ENCODE measurements around the gene HOXA6. TPM values are rescaled to one million over a fixed set of nuclear protein-coding genes. Genes with fewer than 3 reads are reported as not detected.

The HOXA6 gene
- total RNA-seq, 1 experiment from 2014 or later = 0.65 TPM

- H2AFZ ChIP-seq = no peak overlapping the region
- no peak for DNase-seq
- no peak overlapping the region for H3K27ac ChIP-seq
- intact Hi-C loops (cut with micrococcal nuclease; ENCODE audit: unreplicated experiment) = loop anchor here (10.0 kb wide), 2 partner anchors 555 to 1665 kb away; partner anchors contain the start of gene TAX1BP1
- no peak overlapping the region for H3K4me3 ChIP-seq
- no peaks in the 10 kb centered on the region for H3K9me3 ChIP-seq (ENCODE audit: insufficient read depth, low read depth)
- no peaks in the 10 kb centered on the region for H3K4me1 ChIP-seq (replicated peaks; ENCODE audit: insufficient read depth)
- CTCF ChIA-PET = no interaction called here
- POLR2A ChIA-PET (ENCODE audit: unreplicated experiment) = interaction anchor here (0.5 kb wide), 1 partner anchor 585 kb away, joined by 3 read pairs; no protein-coding TSS in a partner anchor
- no peaks in the 10 kb centered on the region for H3K79me2 ChIP-seq (ENCODE audit: low read depth)
- H4K20me1 ChIP-seq (ENCODE audit: insufficient read depth) = no peaks in the 10 kb centered on the region
- H3F3A ChIP-seq (ENCODE audit: insufficient read depth, low read depth) = peaks cover 24% of the 10 kb centered on the region
- no TSS peak for BruUV-seq (replicated peaks)
- H3K36me3 ChIP-seq (ENCODE audit: low read depth) = no peaks in the 10 kb centered on the region
- H3K4me2 ChIP-seq = no peak overlapping the region
- no peaks in the 10 kb centered on the region for H3K9me2 ChIP-seq (ENCODE audit: insufficient read depth)
- H3K27me3 ChIP-seq (ENCODE audit: insufficient read depth, low read depth) = no peaks in the 10 kb centered on the region
- TF ChIP-seq CTCF (conservative IDR thresholded peaks at IDR 0.05) (no peak), EZH2 (IDR thresholded peaks at IDR 0.05; ENCODE audit: low read depth) (no peak)
These were observed 42.6 kb upstream of the HOXA6 start for GRCh38 chr7:27189997-27190748.

DNA sequence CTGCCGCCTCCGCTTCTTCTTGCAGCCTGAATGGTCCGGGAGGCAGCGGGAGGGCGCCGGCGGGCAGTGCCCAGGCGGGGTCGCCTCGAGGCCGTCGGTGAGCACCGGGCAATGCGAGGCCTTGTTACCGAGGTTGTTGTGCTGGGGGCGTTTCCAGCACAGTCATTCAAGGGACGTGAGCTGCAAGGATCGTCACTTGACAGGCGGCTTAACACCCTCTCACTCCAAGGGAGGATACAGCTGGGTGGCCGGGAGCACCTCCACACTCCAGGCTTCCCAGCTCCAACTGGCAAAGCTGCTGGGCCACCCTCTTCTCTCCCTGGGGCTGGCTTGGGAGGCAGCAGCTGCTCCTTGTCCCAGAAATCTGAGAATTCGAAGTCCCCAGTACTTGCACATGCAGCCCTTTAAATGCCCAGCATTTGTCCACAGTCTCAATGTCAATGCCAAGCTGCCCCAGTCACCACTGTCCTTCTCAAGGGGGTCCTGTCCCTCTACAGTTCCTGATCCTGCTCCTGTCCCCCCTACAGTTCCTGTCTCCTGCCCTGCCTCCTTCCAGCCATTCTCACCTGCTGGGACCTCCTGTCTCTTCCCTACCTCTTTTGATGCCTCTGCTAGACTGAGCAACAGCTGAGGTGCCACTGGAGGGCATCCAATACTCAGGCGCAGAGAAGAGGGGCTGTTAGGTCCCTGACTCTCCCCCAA is 41.9 kb upstream of the HOXA6 start:
- no peaks in the 10 kb centered on the region for H3K36me3 ChIP-seq (ENCODE audit: low read depth)
- peaks cover 26% of the 10 kb centered on the region for H3F3A ChIP-seq (ENCODE audit: insufficient read depth, low read depth)
- DNase-seq = no peak
- H3K4me1 ChIP-seq (replicated peaks; ENCODE audit: insufficient read depth) = peaks cover 5% of the 10 kb centered on the region; the same call in 1 of the 2 replicates
- no peaks in the 10 kb centered on the region for H3K79me2 ChIP-seq (ENCODE audit: low read depth)
- no peak overlapping the region for H3K27ac ChIP-seq
- no peaks in the 10 kb centered on the region for H3K27me3 ChIP-seq (ENCODE audit: insufficient read depth, low read depth)
- no peak overlapping the region for H3K4me3 ChIP-seq
- H4K20me1 ChIP-seq (ENCODE audit: insufficient read depth) = no peaks in the 10 kb centered on the region
- intact Hi-C loops (cut with micrococcal nuclease; ENCODE audit: unreplicated experiment) = no loop called here
- no peak for TF ChIP-seq EZH2 (IDR thresholded peaks at IDR 0.05; ENCODE audit: low read depth)
- TF ChIP-seq CTCF (conservative IDR thresholded peaks at IDR 0.05) = no peak
- no peaks in the 10 kb centered on the region for H3K9me3 ChIP-seq (ENCODE audit: insufficient read depth, low read depth)
- H3K9me2 ChIP-seq (ENCODE audit: insufficient read depth) = no peaks in the 10 kb centered on the region
- POLR2A ChIA-PET (ENCODE audit: unreplicated experiment) = no interaction called here
- BruUV-seq (replicated peaks) = no TSS peak
- CTCF ChIA-PET = no interaction called here
- no peak overlapping the region for H3K4me2 ChIP-seq
- H2AFZ ChIP-seq = no peak overlapping the region

DNA sequence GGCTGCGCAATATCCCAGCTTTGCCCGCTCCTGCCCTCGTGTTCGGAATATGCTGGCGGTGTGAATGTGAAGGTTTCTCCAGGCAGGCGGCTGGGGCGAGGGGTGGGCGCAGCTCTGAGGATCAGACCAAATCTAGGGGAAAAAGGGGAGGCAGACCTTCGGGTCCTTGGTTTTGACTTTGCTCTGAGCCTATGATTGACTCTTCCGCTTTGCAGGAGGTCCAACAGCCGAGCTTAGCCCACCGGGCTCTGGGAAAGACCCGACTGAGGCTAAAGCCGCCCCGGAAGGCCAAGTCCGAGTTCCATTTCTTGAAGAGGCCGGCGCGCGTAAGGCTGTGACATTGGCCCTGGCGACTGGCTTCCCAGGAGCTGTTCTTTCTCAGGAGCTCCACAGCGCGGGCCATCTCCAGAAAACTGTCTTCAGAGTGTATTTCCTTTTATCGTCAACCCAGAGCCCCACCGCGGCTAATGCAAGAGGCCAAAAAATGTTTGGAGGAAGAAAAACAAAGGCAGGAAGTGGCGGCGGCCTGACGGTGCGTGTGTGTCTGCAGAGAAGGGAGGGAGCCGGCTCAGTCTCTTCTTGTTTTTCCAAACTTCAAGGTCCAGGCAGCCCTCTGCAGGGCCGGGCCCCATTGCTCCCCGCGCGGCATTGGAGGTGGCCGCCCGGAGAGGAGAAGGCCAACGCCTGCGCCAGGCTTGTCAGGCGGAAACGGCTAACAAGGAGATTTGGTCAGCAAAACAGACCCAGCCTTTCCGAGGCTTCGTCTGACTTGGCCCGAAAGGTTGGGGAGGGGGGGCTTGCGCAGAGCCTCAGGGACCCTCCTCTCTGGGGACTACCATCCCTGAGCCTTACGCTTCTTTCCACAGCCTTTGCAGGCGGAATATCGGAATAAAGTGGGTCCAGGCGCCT is 41.1 kb upstream of the HOXA6 start:
- H3F3A ChIP-seq (ENCODE audit: insufficient read depth, low read depth) = peaks cover 26% of the 10 kb centered on the region
- CTCF ChIA-PET = no interaction called here
- no peak for DNase-seq
- H3K79me2 ChIP-seq (ENCODE audit: low read depth) = no peaks in the 10 kb centered on the region
- H2AFZ ChIP-seq = no peak overlapping the region
- no peak overlapping the region for H3K4me3 ChIP-seq
- H3K4me1 ChIP-seq (replicated peaks; ENCODE audit: insufficient read depth) = peaks cover 6% of the 10 kb centered on the region
- no peak overlapping the region for H3K27ac ChIP-seq
- TF ChIP-seq EZH2 (IDR thresholded peaks at IDR 0.05; ENCODE audit: low read depth) (no peak), CTCF (conservative IDR thresholded peaks at IDR 0.05) (no peak)
- H3K27me3 ChIP-seq (ENCODE audit: insufficient read depth, low read depth) = no peaks in the 10 kb centered on the region
- no peaks in the 10 kb centered on the region for H4K20me1 ChIP-seq (ENCODE audit: insufficient read depth)
- no TSS peak for BruUV-seq (replicated peaks)
- intact Hi-C loops (cut with micrococcal nuclease; ENCODE audit: unreplicated experiment) = no loop called here
- no peaks in the 10 kb centered on the region for H3K36me3 ChIP-seq (ENCODE audit: low read depth)
- no peak overlapping the region for H3K4me2 ChIP-seq
- POLR2A ChIA-PET (ENCODE audit: unreplicated experiment) = no interaction called here
- H3K9me3 ChIP-seq (ENCODE audit: insufficient read depth, low read depth) = no peaks in the 10 kb centered on the region
- H3K9me2 ChIP-seq (ENCODE audit: insufficient read depth) = no peaks in the 10 kb centered on the region
